HFF-Myc (cell line): ENCODE results near the gene SBNO2.
A peak's percentile ranks its signal among the peaks of the same experiment; 100 is the strongest.
"Not testable (repeated sequence)": the region's sequence is repeated elsewhere in the genome, so short reads cannot be mapped to it uniquely, and the experiment has no call there.

ENCODE experiments used
- DNase-seq: peaks from one replicate; pipeline ENCODE4 v3.0.0-alpha.2; 2011; ENCODE audit warnings: low read depth; ENCODE audit errors: extremely low read depth
- H3K4me3 ChIP-seq: replicated peaks from 2 replicates; pipeline ENCODE4 v1.5.1; 2011; ENCODE audit warnings: low read depth, mild to moderate bottlenecking, control low read depth, low read length
- TF ChIP-seq, protein P1 (sequence below): IDR thresholded peaks from 2 replicates; pipeline ENCODE4 v1.5.1; 2012; ENCODE audit warnings: mild to moderate bottlenecking, low read depth, low read length, control low read depth; ENCODE audit errors: missing control alignments

SBNO2 gene

DNA sequence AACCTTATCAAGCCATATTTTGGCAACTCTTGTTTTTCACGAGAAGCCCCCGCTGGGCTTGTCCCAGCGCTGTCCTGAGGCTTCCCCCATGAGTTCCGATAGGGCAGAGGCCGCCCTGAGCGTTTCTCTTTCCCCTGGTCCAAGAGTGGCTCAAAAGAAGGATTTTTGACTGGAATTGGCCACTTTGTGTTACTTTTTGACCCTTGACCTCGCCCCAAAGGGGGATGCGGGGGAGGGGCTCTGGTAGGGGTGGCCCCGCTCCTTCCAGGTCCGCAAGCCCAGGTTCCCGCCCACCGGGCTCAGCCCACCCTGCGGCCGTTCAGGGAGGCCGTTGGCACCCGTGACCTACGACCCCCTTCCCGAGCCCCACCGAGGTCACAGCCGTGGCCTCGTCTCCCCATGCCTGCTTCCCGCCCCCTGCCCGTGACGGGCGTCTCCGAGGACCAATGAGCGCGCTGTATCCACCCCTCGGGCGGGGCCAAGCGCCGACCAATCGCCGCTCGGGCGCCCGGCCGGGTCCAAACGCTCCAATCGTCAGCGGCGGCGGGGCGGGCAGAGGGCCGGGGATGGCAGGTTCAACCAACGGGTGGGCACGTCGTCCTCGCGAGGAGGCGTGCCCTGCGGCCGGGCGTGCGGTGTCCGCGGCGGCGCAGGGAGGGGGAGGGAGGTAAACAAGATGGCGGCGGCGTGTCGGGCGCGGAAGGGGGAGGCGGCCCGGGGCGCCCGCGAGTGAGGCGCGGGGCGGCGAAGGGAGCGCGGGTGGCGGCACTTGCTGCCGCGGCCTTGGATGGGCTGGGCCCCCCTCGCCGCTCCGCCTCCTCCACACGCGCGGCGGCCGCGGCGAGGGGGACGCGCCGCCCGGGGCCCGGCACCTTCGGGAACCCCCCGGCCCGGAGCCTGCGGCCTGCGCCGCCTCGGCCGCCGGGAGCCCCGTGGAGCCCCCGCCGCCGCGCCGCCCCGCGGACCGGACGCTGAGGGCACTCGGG lies 31.3 kb upstream of the SBNO2 start, which contains the start of gene STK11:
STK11 (plus strand) TSS at position 665 of the 986 bp plus-strand sequence. CDS start 1,136 bp downstream, outside the sequence.
- peak; percentile 75 for DNase-seq
- H3K4me3 ChIP-seq, result peak within 1 kb of the TSS; percentile 92
- TF ChIP-seq, protein P1, sequence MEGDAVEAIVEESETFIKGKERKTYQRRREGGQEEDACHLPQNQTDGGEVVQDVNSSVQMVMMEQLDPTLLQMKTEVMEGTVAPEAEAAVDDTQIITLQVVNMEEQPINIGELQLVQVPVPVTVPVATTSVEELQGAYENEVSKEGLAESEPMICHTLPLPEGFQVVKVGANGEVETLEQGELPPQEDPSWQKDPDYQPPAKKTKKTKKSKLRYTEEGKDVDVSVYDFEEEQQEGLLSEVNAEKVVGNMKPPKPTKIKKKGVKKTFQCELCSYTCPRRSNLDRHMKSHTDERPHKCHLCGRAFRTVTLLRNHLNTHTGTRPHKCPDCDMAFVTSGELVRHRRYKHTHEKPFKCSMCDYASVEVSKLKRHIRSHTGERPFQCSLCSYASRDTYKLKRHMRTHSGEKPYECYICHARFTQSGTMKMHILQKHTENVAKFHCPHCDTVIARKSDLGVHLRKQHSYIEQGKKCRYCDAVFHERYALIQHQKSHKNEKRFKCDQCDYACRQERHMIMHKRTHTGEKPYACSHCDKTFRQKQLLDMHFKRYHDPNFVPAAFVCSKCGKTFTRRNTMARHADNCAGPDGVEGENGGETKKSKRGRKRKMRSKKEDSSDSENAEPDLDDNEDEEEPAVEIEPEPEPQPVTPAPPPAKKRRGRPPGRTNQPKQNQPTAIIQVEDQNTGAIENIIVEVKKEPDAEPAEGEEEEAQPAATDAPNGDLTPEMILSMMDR, result no peak

- DNase-seq, H3K4me3 ChIP-seq: not testable (repeated sequence)
Measured at GRCh38 chr19:1200614-1201013, 26.5 kb upstream of the SBNO2 start.

GRCh38 chr19:1199531-1199930 lies 25.5 kb upstream of the SBNO2 start:
- TF ChIP-seq, protein P1, result no peak
- DNase-seq, result no peak
- no peak overlapping the region for H3K4me3 ChIP-seq

DNA sequence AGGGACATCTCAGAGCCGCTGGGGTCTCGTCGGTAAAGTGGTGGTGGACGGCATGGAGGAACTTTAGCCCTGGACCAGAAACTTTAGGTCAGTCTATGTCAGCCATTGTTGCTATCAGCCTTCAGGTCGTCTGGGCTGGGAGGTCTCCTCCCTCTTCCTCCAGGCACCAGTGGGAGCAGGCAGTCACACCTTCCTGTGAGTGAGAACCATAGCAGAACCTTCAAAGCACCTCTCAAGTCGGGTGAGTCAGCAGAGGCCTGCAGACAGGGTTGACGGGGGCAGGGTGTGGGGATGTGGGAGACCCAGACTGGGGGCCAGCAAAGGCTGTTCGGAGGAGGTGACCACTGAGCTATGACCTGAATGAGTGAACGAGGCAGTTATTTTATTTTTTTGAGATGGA lies 15.4 kb upstream of the SBNO2 start:
- H3K4me3 ChIP-seq, result no peak overlapping the region
- DNase-seq, result no peak
- TF ChIP-seq, protein P1, result no peak

- TF ChIP-seq, protein P1, result no peak
- DNase-seq, result no peak
- H3K4me3 ChIP-seq, result no peak overlapping the region
Measured at GRCh38 chr19:1183543-1184172, 9.6 kb upstream of the SBNO2 start.

DNA sequence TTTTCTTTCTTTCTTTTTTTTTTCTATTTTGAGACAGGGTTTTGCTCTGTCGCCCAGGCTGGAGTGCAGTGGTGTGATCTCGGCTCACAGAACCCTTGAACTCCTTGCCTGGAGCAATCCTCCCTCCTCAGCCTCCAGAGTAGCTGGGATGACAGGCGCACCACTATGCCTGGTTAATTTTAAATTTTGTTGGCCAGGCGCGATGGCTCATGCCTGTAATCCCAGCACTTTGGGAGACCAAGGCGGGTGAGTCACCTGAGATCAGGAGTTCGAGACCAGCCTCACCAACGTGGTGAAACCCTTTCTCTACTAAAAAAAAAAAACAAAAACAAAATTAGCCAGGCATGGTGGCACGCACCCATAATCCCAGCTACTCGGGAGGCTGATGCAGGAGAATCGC lies 8.7 kb upstream of the SBNO2 start:
- DNase-seq, result no peak
- TF ChIP-seq, protein P1, result no peak
- H3K4me3 ChIP-seq, result no peak overlapping the region

GRCh38 chr19:1182068-1182467 lies 8.0 kb upstream of the SBNO2 start:
- no peak overlapping the region for H3K4me3 ChIP-seq
- TF ChIP-seq, protein P1, result no peak
- DNase-seq, result no peak
